ENCODE data around the gene HSPA4. TPM values are rescaled to one million over a fixed set of nuclear protein-coding genes. Genes with fewer than 3 reads are reported as not detected.

The HSPA4 gene
- polyA plus RNA-seq, 1 donor (not counting 4 experiments of a cell fraction or from before 2014, with no cell fraction given), result 119 TPM

DNA sequence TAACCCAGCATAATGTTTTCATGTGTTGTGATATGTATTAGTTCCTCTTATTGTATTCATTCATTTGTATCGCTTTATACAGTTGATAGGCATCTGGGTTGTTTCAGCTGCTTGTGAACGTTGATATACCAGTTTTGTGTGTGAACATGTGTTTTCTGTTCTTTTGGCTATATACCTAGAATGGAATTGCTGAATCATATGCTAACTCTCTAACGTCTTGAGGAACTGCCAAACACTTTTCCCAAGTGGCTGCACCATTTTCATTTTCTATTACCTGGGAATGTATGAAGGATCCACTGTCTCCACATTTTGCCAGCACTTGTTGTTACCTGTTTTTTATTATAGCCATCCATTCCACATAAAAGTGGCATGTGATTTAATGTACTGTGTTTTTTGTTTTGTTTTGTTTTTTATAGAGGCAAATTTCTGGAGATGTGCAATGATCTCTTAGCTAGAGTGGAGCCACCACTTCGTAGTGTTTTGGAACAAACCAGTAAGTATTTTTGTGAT, 34.6 kb downstream of the HSPA4 start:
- DNase-seq (ENCODE audit: low read depth, low spot score), result no peak
- H3K79me2 ChIP-seq (ENCODE audit: control insufficient read depth, insufficient read depth, low read length), result peaks cover 31% of the 10 kb centered on the region
- no peak overlapping the region for H3K4me2 ChIP-seq (ENCODE audit: control insufficient read depth, extremely low read depth, insufficient read depth, low read depth, low read length)
- TF ChIP-seq EZH2 (IDR thresholded peaks at IDR 0.05; ENCODE audit: low read length), result no peak
- TF ChIP-seq, protein P1, sequence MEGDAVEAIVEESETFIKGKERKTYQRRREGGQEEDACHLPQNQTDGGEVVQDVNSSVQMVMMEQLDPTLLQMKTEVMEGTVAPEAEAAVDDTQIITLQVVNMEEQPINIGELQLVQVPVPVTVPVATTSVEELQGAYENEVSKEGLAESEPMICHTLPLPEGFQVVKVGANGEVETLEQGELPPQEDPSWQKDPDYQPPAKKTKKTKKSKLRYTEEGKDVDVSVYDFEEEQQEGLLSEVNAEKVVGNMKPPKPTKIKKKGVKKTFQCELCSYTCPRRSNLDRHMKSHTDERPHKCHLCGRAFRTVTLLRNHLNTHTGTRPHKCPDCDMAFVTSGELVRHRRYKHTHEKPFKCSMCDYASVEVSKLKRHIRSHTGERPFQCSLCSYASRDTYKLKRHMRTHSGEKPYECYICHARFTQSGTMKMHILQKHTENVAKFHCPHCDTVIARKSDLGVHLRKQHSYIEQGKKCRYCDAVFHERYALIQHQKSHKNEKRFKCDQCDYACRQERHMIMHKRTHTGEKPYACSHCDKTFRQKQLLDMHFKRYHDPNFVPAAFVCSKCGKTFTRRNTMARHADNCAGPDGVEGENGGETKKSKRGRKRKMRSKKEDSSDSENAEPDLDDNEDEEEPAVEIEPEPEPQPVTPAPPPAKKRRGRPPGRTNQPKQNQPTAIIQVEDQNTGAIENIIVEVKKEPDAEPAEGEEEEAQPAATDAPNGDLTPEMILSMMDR (optimal IDR thresholded peaks at IDR 0.05 in 1 of 3, IDR thresholded peaks at IDR 0.05 in 1 of 3, conservative IDR thresholded peaks at IDR 0.05 in 1 of 3; ENCODE audit: extremely low read depth in 1 of 3, insufficient read depth in 2 of 3, low read length in 3 of 3), result no peak
- H3K9ac ChIP-seq (ENCODE audit: control insufficient read depth, extremely low read depth, insufficient read depth, low read length), result no peak overlapping the region
- H3K4me1 ChIP-seq (ENCODE audit: control insufficient read depth, extremely low read depth, insufficient read depth, low read length), result no peaks in the 10 kb centered on the region
- H2AFZ ChIP-seq (ENCODE audit: control insufficient read depth, low read length), result no peak overlapping the region
- H3K27ac ChIP-seq (ENCODE audit: control insufficient read depth, insufficient read depth, low read length), result no peak overlapping the region
- H3K36me3 ChIP-seq (ENCODE audit: control insufficient read depth in 2 of 2, extremely low read depth in 1 of 2, insufficient read depth in 2 of 2, low read length in 2 of 2), result peaks cover 13 to 17% of the 10 kb centered on the region in 2 experiments
- dilution Hi-C loops (cut with MboI; ENCODE audit: extremely low pct_ligation_motif_present, low sequenced_read_pairs), result no loop called here
- no peaks in the 10 kb centered on the region for H3K9me3 ChIP-seq (ENCODE audit: control insufficient read depth, low read depth, low read length)
- H3K27me3 ChIP-seq (ENCODE audit: control insufficient read depth, extremely low read depth, insufficient read depth, low read length), result no peaks in the 10 kb centered on the region
- H3K9me1 ChIP-seq (ENCODE audit: control insufficient read depth, extremely low read depth, insufficient read depth, low read length), result no peaks in the 10 kb centered on the region
- no peak for FAIRE-seq
- H4K20me1 ChIP-seq (ENCODE audit: control insufficient read depth, extremely low read depth, insufficient read depth, low read length), result no peaks in the 10 kb centered on the region
- no peak overlapping the region for H3K4me3 ChIP-seq (ENCODE audit: control insufficient read depth in 2 of 3, extremely low read depth in 1 of 3, insufficient read depth in 2 of 3, low read depth in 1 of 3, low read length in 3 of 3)

DNA sequence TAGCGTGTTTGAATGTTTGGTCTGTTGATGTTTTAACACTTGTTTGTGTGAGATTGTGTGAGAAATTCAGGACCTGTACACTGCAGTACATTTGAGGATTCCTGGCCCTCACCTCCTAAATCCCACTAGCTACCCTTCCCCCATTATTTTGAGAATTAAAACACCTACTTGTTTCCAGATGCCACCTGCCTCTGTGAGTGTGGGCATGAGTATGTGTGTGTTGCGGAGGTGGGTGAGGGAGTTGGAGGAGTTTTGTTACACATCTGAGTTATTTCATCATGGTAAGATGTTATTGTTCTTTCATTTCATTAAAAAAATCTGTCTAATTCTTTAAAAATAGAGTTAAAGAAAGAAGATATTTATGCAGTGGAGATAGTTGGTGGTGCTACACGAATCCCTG, 36.3 kb downstream of the HSPA4 start:
- Histone ChIP-seq H4K20me1 (ENCODE audit: control insufficient read depth, extremely low read depth, insufficient read depth, low read length) (no peaks in the 10 kb centered on the region), H3K4me2 (ENCODE audit: control insufficient read depth, extremely low read depth, insufficient read depth, low read depth, low read length) (no peak overlapping the region), H3K36me3 (ENCODE audit: control insufficient read depth in 2 of 2, extremely low read depth in 1 of 2, insufficient read depth in 2 of 2, low read length in 2 of 2) (peaks cover 22 to 26% of the 10 kb centered on the region in 2 experiments), H3K4me1 (ENCODE audit: control insufficient read depth, extremely low read depth, insufficient read depth, low read length) (no peaks in the 10 kb centered on the region), H3K9ac (ENCODE audit: control insufficient read depth, extremely low read depth, insufficient read depth, low read length) (no peak overlapping the region), H2AFZ (ENCODE audit: control insufficient read depth, low read length) (no peak overlapping the region), H3K4me3 (ENCODE audit: control insufficient read depth in 2 of 3, extremely low read depth in 1 of 3, insufficient read depth in 2 of 3, low read depth in 1 of 3, low read length in 3 of 3) (no peak overlapping the region), H3K9me3 (ENCODE audit: control insufficient read depth, low read depth, low read length) (no peaks in the 10 kb centered on the region), H3K27me3 (ENCODE audit: control insufficient read depth, extremely low read depth, insufficient read depth, low read length) (no peaks in the 10 kb centered on the region), H3K27ac (ENCODE audit: control insufficient read depth, insufficient read depth, low read length) (no peak overlapping the region), H3K79me2 (ENCODE audit: control insufficient read depth, insufficient read depth, low read length) (peaks cover 22% of the 10 kb centered on the region), H3K9me1 (ENCODE audit: control insufficient read depth, extremely low read depth, insufficient read depth, low read length) (no peaks in the 10 kb centered on the region)
- TF ChIP-seq EZH2 (IDR thresholded peaks at IDR 0.05; ENCODE audit: low read length), result no peak
- TF ChIP-seq, protein P1 (optimal IDR thresholded peaks at IDR 0.05 in 1 of 3, IDR thresholded peaks at IDR 0.05 in 1 of 3, conservative IDR thresholded peaks at IDR 0.05 in 1 of 3; ENCODE audit: extremely low read depth in 1 of 3, insufficient read depth in 2 of 3, low read length in 3 of 3), result no peak
- no peak for FAIRE-seq
- no peak for DNase-seq (ENCODE audit: low read depth, low spot score)
- dilution Hi-C loops (cut with MboI; ENCODE audit: extremely low pct_ligation_motif_present, low sequenced_read_pairs), result no loop called here
